ENCODE measurements around the gene QDPR.
"Not testable (repeated sequence)": the region's sequence is repeated elsewhere in the genome, so short reads cannot be mapped to it uniquely, and the experiment has no call there.

Gene QDPR

DNA sequence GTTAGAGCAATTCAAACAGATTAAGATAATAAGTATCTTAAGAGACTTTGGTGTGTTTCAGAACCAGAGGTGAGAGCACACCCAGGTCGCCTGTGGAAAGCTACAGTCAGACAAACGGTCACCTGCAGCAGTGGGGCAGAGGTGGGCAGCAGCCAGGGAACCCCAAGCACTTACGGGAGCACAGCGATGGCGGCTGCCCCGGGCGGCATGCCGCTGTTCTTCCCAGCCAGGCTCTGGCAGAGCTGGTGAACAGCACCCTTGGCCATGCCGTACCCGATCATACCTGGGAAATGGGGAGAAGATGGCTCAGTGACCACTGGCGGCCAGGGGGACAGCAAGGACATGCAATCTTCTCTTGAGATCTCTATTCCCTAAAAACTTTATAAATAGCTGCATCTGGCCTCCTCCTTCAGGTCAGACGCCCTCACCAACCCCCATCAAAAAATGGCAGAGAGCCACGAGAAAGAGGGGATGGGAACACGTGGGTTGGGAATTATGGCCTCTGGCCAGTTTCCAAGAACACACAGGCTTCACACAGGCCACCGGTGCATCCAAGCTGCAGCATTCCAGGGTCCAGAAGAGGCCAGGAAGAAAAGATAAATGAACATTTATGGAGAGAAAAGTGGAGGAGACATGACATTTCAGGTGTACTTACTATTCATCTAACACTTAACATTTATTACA, 19.7 kb downstream of the QDPR start:
- DNase-seq (ENCODE audit: low read depth in 2 of 2), result no peak

DNA sequence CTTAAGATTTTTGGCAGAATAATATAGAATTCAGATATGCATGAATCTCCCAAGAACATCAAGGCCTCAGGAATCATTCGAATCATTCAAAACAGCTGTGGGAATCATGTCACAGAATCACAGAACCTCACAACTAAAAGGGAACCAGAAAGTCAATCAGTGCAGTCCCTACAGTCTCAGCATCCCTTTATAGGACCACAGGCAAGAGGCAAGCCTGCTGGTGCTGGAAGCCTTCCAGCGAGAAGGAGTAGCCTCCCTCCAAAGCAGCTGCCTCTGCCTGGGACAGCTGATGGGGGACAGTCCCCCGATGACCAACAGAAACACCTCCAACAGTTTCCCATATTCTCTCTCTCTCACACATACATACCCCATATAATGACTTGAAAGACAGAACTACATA, 20.7 kb downstream of the QDPR start:
- DNase-seq (ENCODE audit: low read depth in 2 of 2), result no peak

DNA sequence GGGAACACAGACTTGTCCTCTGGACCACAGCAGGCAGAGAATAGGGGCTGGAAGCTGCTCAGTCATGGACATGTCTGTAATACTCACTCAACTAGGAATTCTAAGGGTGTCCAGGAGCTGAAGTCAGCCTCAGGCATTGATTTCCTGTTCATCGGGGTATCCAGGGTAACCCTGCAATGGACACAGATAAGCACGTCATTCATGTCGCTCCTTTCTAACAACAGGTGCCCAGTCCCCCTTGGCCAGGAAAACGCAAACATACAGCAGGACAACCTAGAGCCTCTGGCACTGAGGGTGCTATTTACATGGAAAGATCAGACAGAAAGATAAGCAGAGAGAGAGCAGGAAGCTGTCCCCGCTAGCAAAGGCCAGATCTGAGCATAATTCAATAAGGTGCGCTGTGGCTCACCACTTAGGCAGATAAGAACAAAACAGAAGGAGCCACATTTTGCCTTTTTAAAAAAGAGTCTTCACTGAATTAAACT, 21.3 kb downstream of the QDPR start:
- DNase-seq (ENCODE audit: low read depth in 2 of 2), result no peak

DNA sequence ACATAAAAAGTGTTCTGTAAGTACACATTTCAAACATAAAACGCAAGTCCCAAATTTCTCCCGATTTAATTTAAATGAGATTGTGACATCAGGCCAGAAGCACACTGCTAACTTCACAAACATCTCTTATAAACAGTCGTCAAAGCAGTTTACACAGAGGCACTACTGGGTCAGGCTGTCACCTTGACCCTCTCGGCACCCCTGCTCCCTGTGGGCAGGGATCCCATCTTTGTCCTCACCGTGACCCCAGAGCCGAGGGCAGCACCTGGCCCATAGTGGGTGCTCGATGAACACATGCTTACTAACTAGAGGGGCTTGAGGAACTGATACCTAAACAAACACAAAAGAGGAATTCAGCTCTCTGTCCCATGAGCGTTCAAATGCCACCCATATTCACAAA, 22.2 kb downstream of the QDPR start:
- DNase-seq (ENCODE audit: low read depth in 2 of 2), result no peak

DNA sequence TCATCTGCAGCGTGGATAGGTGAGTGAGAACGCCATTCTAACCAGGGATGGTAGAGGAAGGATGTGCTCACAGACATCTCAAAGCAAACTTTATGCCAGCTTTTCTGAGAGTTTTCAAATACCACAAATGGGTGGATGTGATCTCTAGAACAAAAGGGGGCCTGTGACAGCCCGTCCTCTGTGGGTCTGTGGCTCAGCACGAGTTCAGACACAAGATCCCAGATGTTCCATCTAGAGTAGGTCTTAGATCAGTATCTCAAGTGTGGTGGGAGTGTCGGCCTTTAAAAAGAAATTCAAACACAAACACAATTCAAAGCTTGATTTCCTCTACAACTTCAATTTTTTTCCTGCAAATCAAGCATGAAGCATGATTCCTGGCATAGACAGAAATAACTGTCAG, 22.8 kb downstream of the QDPR start:
- no peak for DNase-seq (ENCODE audit: low read depth in 2 of 2)

DNA sequence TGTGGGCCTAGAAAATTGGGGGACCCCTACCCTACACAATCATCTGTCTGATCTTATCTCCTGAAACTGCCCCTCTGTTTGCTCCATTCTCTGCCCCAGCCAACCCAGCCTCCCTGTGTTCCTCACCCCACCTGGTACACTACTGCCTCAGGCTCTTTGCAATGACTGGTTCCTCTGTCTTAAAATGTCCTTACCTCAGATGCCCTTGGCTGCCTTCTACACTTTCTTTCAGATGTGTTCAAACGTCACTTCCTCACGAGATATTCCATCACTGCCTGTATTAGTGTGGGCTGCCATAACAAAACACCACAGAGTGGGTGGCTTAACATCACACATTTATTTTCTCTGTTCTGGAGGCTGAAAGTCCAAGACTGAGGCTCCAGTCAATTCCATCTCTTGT, 29.2 kb downstream of the QDPR start:
- no peak for DNase-seq (ENCODE audit: low read depth in 2 of 2)

DNA sequence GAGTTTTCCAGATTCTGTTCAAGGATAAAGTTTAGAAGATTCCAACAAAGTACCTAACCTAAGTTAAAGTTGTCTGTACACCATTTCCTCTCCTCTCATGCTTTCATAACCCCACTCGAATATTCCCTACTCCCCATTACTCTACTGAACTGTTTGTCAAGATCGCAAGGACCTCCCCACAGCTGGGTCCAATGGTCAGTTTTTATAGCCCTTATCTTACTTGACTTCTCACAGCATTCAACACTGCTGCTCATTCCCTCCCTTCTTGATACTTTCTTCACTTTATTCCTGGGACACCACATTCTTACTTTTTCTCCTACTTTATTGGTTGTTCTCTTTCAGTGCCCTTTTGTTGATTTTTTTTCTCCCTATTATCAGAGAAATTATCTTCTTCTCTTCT, 30.9 kb downstream of the QDPR start:
- DNase-seq (ENCODE audit: low read depth in 2 of 2), result no peak

DNA sequence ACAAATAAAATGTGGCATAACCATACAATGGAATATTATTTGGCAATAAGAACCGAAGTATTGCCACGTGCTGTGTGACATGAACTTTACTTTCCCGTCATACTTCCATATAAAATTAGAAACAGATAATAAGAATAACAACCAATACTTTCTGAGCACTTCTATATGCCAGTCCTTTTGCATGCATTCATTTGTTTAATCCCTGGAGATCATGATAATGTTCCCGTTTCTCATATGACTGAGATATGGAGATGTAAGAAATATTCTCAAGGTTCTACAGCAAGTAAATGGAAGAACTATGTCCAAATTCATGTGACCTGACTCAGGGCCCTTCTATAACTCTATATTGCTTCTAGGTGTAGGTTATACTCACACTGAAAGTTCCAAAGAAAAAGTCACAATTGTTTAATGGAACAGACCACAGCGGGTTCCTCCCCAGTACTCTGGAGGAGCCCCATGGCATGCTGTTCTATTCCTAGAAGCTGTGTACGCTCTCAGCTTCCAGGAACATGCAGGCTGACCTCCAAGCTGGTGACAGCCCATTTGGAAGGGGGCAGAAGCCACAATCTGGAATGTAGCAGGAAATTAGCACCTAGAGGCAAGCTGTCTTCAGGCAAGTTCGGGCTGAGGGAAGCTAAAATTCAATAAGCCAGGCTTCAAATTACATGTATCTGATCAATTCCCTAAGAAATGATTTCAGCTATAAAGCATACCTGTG, 31.5 kb downstream of the QDPR start:
- DNase-seq (ENCODE audit: low read depth in 2 of 2), result no peak

DNA sequence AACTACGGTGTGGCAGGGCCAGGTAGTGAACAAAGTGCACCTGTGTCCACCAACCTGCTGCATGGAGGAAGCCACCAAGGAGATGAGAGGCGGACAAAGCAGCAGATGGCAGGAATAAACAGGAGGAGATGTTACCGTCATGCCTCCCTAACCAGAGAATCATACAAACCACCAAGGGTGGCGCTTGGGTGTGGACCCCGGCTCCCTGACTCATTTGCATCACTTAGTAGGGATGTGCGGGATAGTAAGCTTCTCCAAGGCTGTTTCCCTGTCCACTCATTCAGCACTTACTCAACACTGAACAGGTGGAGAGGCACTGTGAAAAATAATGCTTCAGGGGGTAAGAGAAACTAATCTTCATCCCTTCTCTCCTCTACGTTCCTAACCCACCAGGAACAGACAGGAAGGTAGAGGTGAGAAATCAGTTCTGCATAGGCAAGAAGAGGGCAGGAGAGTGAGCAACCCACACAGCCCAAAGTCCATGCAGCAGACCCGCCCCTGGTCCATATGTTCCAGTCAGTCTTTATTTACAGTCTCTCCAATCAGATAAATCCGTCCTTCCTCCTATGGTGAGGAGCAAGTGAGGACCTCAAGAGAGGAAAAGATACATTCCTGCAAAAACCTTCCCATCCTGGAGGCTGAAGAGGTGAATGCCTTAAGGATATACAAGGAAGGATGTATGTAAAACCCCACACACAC, 34.0 kb downstream of the QDPR start:
- DNase-seq (ENCODE audit: low read depth in 2 of 2), result no peak

DNA sequence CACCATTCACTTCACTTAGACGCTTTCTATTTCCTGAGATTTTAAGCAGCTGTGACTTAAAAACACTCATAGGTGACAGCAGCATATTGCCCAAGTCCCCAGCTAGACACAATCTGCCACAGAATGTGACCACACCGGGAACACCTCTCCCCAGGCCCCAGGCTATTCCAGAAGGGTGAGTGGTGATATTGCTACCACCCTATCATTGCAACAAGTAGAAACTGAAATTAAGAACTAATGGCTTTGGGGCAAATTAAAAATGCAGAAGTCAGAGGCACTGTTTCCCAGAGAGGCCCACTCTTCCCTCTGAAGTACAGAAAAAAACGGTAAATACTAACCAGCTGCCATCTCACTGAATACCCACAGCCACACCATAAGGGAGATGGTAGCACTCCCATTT, 35.0 kb downstream of the QDPR start:
- no peak for DNase-seq (ENCODE audit: low read depth in 2 of 2)

DNA sequence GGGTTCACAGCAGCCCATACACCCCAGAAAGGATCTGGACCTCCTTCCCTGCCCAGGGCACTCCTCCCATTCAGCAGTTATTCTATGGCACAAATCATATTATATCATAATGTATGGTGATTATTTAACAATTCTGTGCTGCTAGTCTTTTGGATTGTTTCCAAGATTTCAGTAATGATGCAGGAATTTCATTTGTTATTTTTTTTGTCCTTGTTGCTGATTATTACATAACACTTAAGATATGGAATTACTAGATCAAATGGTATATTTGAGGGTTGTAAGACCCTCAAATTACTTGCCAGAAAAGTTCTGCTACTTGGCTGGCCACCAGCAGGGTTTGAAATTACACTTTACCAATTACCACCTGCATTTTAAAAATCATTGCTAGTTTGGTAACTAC, 36.4 kb downstream of the QDPR start:
- no peak for DNase-seq (ENCODE audit: low read depth in 2 of 2)

DNA sequence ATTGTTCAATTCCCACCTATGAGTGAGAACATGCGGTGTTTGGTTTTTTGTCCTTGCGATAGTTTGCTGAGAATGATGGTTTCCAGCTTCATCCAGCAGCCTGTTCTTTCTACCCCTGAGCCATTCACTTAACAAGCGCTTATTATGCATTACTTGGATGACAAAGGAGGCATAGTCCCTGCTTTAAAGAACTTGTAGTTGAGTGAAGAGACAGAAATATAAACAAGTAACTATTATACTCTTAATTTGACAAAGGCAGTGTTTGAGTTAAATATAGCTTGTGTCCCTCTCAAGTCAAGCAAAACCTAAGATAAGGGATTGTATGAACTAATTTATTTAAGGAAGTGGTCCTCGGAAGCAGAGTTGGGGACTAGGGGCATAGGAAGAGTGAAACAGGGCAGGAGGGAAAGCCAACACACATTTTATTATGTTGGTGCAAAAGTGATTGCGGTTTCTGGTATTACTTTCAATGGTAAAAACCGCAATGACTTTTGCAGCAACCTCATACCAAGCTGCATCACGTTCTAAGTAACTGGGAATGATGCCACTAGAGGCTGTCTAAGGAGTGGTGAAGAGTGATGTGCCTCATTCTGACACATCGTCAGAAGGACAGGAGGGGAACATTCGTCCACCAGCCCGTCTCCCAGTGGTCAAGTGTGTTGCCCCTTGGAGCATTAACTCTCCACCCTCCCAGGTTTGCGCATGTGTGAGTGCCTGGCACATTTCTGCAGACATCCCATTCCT, 41.8 kb downstream of the QDPR start:
- DNase-seq (ENCODE audit: low read depth in 2 of 2), result no peak

DNA sequence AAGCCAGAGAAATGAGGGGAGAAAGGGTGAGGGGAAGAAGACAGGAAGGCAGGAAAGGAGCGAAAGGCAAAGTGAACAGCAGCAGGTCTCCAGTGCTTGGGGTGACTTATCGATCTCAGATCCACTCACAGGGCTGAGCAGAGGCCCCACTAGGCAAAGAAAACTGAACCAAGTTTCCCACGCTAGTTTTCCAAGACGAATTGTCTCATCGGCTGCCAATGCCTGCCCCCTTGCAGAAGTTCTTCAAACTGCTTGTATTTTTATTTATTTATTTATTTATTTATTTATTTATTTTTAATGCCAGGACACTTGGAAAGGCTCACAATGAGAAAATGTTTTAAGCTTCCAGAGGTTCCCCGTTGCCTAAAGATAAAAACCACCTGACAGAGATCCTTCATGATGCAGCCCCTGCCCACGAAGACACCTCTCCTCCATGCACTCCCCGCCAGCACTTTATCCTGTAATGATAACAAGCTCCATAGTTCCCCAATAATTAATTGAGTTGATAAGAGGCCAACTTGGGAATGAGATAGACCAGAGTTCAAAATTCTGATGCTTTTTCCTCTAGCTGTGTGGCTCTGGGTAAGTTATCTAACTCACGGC, 43.2 kb downstream of the QDPR start:
- no peak for DNase-seq (ENCODE audit: low read depth in 2 of 2)

DNA sequence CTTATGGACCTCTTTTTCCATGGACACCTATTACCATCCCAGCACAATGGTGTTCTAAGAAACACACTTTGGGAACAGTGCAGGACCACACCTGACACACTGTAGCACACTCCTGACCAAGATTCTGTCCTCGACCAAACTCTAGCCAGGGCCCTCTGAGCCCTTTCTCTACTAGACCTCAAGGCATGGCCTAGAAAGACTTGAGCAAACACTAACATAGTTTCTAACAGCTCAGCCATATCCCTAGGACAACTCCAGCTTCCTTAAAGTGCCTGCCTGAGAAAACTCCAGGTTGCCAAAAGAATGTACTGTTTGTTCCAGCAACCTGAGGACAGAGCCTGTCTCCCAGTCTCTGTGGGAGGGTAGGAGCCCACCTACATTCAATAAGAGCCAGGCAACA, 48.3 kb downstream of the QDPR start:
- DNase-seq (ENCODE audit: low read depth in 2 of 2), result no peak

DNA sequence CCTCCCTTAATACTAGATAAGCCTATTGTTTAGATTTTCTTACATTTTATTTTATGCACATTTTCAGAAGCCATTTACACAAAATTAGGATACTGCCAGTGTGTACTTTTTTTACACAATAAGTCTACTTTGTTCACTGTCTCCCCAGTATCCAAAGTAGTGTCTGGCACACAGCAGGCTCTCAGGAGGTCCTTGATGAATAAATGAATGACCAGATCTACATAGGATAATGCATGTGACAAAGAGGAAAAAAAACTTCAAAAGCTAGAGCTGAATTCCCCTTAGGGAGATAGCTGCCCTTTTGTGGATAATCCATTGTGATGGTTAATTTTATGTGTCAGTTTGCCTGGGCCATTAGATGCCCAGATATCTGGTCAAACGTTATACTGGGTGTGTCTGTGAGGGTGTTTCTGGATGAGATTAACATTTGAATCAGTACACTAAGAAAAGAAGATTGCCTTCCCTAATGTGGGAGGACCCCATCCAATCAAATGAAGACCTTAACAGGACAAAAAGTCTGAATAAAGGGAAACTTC, 61.6 kb downstream of the QDPR start:
- no peak for DNase-seq (ENCODE audit: low read depth in 2 of 2)

DNA sequence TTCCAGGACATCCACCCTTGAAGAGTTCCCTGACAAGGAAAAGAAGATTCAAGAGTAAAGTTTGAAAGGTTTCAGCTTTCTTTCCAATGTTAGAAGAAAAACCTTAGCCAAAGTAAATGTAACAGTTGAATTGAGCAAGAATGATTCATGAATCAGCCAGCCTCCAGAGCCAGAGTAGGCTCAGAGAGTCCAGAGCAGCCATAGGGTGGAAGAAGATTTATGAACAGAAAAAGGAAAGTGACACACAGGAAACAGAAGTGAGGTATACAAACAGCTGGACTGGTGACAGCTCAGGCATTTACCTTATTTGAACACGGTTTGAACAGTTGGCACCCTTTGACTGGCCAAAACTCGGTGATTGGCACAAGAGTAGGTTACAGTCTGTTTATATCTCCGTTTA, 63.2 kb downstream of the QDPR start:
- DNase-seq (ENCODE audit: low read depth in 2 of 2), result no peak

DNA sequence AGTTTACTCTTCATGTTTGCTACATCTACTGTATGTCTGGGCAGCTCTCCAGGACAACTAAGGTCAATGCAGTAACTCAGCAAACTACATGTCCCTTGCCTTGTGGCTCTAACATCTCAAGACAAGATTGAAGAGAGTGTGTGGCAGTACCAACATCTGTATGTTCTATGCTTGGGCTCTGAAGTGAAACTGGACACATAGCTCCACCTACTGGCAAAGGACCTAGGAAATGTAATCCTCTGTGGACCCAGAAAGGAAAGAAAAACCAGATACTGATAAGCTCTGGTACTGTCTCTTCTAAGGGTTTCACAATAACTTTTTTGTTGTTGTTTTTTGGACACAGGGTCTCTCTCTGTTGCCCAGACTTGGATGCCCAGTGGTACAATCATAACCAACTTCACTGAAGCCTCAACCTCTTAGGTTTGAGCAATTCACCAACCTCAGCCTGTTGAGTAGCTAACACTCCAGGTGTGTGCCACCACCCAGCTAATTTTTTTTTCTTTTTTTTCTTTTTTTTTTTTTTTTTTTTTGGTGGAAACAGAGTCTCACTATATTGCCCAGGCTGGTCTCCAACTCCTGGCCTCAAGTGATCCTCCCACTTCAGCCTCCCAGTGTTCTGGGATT, 64.1 kb downstream of the QDPR start:
- peak in 1 of 2 donors; percentile 16 for DNase-seq (ENCODE audit: low read depth in 2 of 2)

DNA sequence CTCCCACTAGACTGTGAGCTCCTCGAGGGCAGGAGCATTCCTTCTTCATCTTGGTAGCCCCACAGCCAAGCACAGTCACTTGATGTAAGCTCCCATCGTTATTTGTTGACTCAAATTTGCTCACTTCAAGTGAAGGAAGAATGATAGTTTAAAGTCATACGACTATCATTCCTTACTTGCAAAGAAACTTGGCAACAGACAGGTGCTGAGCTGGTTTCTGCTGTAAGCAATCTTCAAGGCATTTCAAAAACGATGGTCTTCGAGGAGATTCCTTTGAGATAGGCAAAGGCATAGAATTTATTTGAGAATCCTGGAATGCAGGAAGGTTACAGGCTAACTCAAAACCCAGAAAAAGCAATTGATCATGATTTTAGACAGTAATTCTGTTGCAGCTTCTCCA, 64.8 kb downstream of the QDPR start:
- no peak for DNase-seq (ENCODE audit: low read depth in 2 of 2)

DNA sequence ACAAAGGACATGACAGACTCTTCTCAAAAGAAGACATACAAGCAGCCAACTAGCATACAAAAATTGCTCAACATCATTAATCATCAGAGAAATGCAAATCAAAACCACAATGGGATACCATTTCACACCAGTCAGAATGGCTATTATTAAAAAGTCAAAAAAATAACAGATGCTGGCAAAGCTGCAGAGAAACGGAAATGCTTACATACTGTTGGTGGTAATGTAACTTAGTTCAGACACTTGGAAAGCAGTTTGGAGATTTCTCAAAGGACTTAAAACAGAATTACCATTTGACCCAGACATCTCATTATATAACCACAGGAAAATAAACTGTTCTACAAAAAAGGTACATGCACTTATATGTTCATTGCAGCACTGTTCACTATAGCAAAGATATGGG, 69.4 kb downstream of the QDPR start:
- DNase-seq (ENCODE audit: low read depth in 2 of 2), result not testable (repeated sequence)

DNA sequence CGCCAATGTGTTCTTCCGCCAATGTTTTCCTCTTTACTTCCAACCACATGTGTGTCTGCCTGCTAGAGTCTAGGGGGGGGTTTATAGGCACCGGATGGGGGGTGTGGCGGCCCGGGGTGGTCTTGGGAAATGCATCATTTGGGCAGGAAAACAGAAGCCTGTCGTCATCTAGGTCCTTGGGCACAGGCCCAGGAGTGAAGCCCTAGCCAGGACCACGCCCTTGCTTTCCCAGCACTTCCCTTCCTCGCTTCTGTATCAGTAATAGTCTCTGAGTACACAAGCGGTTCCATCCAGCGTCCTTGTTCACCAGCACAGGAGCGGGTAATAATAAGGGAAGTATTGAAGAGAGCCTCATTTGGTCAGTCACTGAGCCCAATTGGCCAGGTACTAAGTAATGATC, 74.5 kb downstream of the QDPR start:
- DNase-seq (ENCODE audit: low read depth in 2 of 2), result no peak

DNA sequence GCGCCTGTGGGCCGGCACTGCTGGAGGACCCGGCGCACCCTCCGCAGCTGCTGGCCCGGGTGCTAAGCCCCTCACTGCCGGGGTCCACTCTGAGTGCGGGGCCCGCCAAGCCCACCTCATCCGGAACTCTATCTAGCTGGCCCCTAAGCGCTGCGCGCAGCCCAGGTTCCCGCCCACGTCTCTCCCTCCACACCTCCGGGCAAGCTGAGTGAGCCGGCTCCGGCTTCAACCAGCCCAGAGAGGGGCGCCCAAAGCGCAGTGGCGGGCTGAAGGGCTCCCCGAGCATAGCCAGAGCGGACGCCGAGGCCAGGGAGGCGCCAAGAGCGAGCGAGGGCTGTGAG, 75.2 kb downstream of the QDPR start:
- DNase-seq (ENCODE audit: low read depth in 2 of 2), result no peak
